Transverse colon (tissue), 3 donors: Measurements from ENCODE around the gene APBB2.

Experiments
- EP300 ChIP-seq: sonication (generic); formaldehyde crosslinking; IDR thresholded peaks from one replicate; pipeline ENCODE4 v1.6.1; 2017; ENCODE audit warnings: antibody characterized with exemption, low read depth
- TF ChIP-seq, protein P1 (sequence below), 5 experiments: fragments of 200-600 bp in 3 of 5; fragments of 450-650 bp in 2 of 5; sonication (generic) in 3 of 5; IDR thresholded peaks; 1 replicate in 2 of 5; 2 replicates in 3 of 5; pipeline ENCODE4 v1.5.1; 2016 to 2017; ENCODE audit warnings: antibody characterized with exemption in 5 of 5, inconsistent platforms in 3 of 5, mild to moderate bottlenecking in 2 of 5, moderate library complexity in 1 of 5

DNA sequence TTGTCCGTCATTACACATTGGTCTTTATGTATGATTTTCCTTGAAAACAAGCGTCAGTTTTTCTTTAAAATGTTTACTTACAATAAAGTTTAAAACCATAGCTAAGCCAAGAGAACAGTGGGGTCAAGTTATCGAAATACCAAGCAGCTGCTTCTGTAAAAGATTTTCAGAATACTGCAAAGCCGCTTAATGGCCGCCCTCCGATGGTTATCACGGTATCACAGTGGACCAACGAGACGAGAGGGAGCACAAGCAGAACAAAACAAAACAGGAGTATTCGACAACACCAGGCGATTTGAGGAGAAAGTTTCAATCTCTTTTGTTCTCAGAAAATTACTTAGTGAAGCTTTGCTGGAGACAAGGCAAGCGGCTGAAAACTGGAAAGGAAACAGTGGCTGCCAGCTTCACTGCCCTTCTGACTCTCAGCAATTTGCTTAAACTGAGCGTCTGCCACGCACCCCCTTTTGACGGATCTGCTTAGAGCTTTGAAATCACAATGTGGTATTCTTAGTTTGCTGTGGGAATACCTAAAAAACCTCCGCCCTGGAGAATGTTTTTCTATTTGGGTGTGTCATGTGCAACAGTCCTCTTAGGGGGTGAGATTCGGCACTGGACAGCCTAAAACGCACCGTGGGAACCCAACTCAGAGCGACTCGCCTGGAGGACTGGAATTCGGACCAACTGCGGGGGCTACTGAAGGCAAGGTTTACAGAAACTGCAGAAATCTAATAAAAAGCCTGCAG lies 264.8 kb downstream of the APBB2 start:
- TF ChIP-seq, protein P1, sequence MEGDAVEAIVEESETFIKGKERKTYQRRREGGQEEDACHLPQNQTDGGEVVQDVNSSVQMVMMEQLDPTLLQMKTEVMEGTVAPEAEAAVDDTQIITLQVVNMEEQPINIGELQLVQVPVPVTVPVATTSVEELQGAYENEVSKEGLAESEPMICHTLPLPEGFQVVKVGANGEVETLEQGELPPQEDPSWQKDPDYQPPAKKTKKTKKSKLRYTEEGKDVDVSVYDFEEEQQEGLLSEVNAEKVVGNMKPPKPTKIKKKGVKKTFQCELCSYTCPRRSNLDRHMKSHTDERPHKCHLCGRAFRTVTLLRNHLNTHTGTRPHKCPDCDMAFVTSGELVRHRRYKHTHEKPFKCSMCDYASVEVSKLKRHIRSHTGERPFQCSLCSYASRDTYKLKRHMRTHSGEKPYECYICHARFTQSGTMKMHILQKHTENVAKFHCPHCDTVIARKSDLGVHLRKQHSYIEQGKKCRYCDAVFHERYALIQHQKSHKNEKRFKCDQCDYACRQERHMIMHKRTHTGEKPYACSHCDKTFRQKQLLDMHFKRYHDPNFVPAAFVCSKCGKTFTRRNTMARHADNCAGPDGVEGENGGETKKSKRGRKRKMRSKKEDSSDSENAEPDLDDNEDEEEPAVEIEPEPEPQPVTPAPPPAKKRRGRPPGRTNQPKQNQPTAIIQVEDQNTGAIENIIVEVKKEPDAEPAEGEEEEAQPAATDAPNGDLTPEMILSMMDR (IDR thresholded peaks at IDR 0.05): no peak
- TF ChIP-seq EP300: no peak
